KMS-11 (cell line): ENCODE results near the gene BCL2L12.

Source experiments
- H2AFZ ChIP-seq: fragments of 200-600 bp; sonication (generic); 2 replicates; pipeline ENCODE4 v1.6.1; 2016; ENCODE audit warnings: antibody characterized with exemption, mixed run types, low read depth
- H3K27ac ChIP-seq: fragments of 200-600 bp; sonication (generic); 2 replicates; pipeline ENCODE4 v1.6.1; 2016; ENCODE audit warnings: mild to moderate bottlenecking, mixed run types
- H3K27me3 ChIP-seq: fragments of 200-600 bp; sonication (generic); 2 replicates; pipeline ENCODE4 v1.6.1; 2017; ENCODE audit warnings: mild to moderate bottlenecking, low read depth, mixed run types, moderate library complexity; ENCODE audit not compliant: insufficient read depth
- H3K36me3 ChIP-seq: fragments of 200-600 bp; sonication (generic); 2 replicates; pipeline ENCODE4 v1.6.1; 2017; ENCODE audit warnings: mild to moderate bottlenecking, mixed run types; ENCODE audit not compliant: insufficient read depth
- H3K4me1 ChIP-seq: fragments of 200-600 bp; sonication (generic); 2 replicates; pipeline ENCODE4 v1.6.1; 2016; ENCODE audit warnings: mild to moderate bottlenecking, low read depth, mixed run types; ENCODE audit not compliant: poor library complexity, severe bottlenecking
- H3K4me2 ChIP-seq: fragments of 200-600 bp; sonication (generic); 2 replicates; pipeline ENCODE4 v1.7.0; 2016; ENCODE audit warnings: mild to moderate bottlenecking, mixed run types
- H3K4me3 ChIP-seq: fragments of 200-600 bp; sonication (generic); IDR thresholded peaks from 2 replicates; pipeline ENCODE4 v1.6.1; 2017; ENCODE audit warnings: low read depth, low read length, mixed read lengths; ENCODE audit not compliant: insufficient read depth
- H3K79me2 ChIP-seq: fragments of 200-600 bp; sonication (generic); 2 replicates; pipeline ENCODE4 v1.6.1; 2016; ENCODE audit warnings: low read depth, mixed run types; ENCODE audit not compliant: insufficient read depth
- H3K9ac ChIP-seq: fragments of 200-600 bp; sonication (generic); 2 replicates; pipeline ENCODE4 v1.6.1; 2016; ENCODE audit warnings: mild to moderate bottlenecking, mixed run types
- H4K20me1 ChIP-seq: fragments of 200-600 bp; sonication (generic); 2 replicates; pipeline ENCODE4 v1.6.1; 2016; ENCODE audit warnings: mild to moderate bottlenecking, mixed run types; ENCODE audit not compliant: insufficient read depth
- TF ChIP-seq, protein P1 (sequence below): fragments of 200-600 bp; sonication (generic); conservative IDR thresholded peaks from 2 replicates; pipeline ENCODE4 v1.6.1; 2017; ENCODE audit warnings: low read depth, mild to moderate bottlenecking, antibody characterized with exemption, low read length, moderate library complexity, mixed read lengths

BCL2L12 gene

DNA sequence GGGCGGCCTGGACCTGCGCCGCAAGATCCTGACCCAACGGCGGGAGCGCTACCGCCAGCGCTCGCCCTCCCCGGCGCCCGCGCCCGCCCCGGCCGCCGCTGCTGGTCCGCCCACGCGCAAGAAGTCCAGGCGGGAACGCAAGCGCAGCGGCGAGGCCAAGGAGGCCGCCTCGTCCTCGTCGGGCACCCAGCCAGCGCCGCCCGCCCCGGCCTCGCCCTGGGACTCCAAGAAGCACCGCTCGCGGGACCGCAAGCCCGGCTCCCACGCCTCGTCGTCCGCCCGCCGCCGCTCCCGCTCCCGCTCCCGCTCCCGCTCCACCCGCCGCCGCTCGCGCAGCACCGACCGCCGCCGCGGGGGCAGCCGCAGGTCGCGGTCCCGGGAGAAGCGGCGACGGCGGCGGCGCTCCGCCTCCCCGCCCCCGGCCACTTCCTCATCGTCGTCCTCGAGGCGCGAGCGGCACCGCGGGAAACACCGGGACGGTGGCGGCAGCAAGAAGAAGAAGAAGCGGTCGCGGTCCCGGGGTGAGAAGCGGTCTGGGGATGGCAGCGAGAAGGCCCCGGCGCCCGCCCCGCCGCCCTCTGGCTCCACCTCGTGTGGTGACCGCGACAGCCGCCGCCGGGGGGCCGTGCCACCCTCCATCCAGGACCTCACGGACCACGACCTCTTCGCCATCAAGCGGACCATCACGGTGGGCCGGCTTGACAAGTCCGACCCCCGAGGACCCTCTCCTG is 13.7 kb upstream of the BCL2L12 start:
- Histone ChIP-seq H3K9ac (no peak overlapping the region), H3K27me3 (no peaks in the 10 kb centered on the region), H3K4me3 (no peak overlapping the region), H3K79me2 (no peaks in the 10 kb centered on the region; the same call in 1 of the 2 replicates), H4K20me1 (no peaks in the 10 kb centered on the region), H3K4me1 (no peaks in the 10 kb centered on the region), H3K27ac (no peak overlapping the region), H2AFZ (no peak overlapping the region), H3K36me3 (peaks cover 3% of the 10 kb centered on the region; the same call in 1 of the 2 replicates), H3K4me2 (no peak overlapping the region)
- TF ChIP-seq, protein P1, sequence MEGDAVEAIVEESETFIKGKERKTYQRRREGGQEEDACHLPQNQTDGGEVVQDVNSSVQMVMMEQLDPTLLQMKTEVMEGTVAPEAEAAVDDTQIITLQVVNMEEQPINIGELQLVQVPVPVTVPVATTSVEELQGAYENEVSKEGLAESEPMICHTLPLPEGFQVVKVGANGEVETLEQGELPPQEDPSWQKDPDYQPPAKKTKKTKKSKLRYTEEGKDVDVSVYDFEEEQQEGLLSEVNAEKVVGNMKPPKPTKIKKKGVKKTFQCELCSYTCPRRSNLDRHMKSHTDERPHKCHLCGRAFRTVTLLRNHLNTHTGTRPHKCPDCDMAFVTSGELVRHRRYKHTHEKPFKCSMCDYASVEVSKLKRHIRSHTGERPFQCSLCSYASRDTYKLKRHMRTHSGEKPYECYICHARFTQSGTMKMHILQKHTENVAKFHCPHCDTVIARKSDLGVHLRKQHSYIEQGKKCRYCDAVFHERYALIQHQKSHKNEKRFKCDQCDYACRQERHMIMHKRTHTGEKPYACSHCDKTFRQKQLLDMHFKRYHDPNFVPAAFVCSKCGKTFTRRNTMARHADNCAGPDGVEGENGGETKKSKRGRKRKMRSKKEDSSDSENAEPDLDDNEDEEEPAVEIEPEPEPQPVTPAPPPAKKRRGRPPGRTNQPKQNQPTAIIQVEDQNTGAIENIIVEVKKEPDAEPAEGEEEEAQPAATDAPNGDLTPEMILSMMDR: no peak

DNA sequence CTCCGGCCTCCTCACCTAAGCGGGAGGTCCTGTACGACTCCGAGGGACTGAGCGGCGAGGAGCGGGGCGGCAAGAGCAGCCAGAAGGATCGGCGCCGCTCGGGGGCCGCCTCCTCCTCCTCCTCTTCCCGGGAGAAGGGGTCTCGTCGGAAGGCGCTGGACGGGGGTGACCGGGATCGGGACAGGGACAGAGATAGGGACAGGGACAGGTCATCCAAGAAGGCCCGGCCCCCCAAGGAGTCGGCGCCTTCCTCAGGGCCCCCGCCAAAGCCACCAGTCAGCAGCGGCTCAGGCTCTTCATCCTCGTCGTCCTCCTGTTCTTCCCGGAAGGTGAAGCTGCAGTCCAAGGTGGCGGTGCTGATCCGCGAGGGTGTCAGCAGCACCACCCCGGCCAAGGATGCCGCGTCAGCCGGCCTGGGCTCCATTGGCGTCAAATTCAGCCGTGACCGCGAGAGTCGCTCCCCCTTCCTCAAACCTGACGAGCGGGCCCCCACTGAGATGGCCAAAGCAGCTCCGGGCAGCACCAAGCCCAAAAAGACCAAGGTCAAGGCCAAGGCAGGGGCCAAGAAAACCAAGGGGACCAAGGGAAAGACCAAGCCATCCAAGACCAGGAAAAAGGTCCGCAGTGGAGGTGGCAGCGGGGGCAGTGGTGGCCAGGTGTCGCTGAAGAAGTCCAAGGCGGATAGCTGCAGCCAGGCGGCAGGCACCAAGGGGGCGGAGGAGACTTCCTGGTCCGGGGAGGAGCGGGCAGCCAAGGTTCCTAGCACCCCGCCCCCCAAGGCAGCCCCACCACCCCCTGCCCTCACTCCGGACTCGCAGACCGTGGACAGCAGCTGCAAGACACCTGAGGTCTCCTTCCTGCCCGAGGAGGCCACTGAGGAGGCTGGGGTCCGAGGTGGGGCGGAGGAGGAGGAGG is 12.9 kb upstream of the BCL2L12 start:
- Histone ChIP-seq H3K27me3 (no peaks in the 10 kb centered on the region), H3K27ac (no peak overlapping the region), H3K4me3 (no peak overlapping the region), H2AFZ (no peak overlapping the region), H4K20me1 (no peaks in the 10 kb centered on the region), H3K4me1 (no peaks in the 10 kb centered on the region), H3K9ac (no peak overlapping the region), H3K36me3 (peaks cover 3% of the 10 kb centered on the region; the same call in 1 of the 2 replicates), H3K79me2 (no peaks in the 10 kb centered on the region), H3K4me2 (no peak overlapping the region)
- TF ChIP-seq, protein P1: no peak

DNA sequence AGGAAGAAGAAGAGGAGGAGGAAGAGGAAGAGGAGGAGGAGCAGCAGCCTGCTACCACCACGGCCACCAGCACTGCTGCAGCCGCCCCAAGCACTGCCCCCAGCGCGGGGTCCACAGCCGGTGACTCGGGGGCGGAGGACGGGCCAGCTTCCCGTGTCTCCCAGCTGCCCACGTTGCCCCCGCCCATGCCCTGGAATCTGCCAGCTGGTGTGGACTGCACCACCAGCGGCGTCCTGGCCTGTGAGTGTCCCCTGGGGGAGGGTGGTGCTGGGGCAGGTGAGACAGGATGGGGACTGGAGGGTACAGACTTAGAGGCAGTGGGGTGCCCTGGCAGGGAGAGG is 12.3 kb upstream of the BCL2L12 start:
- H3K4me1 ChIP-seq: no peaks in the 10 kb centered on the region
- H3K4me2 ChIP-seq: no peak overlapping the region
- no peak overlapping the region for H2AFZ ChIP-seq
- H3K27me3 ChIP-seq: no peaks in the 10 kb centered on the region
- no peaks in the 10 kb centered on the region; the same call in 1 of the 2 replicates for H3K79me2 ChIP-seq
- H3K4me3 ChIP-seq: no peak overlapping the region
- H4K20me1 ChIP-seq: no peaks in the 10 kb centered on the region
- TF ChIP-seq, protein P1: no peak
- H3K27ac ChIP-seq: no peak overlapping the region
- H3K9ac ChIP-seq: no peak overlapping the region
- 0 out of 2 replicates have a peak, but pooled peaks cover 3% of the 10 kb centered on the region for H3K36me3 ChIP-seq

DNA sequence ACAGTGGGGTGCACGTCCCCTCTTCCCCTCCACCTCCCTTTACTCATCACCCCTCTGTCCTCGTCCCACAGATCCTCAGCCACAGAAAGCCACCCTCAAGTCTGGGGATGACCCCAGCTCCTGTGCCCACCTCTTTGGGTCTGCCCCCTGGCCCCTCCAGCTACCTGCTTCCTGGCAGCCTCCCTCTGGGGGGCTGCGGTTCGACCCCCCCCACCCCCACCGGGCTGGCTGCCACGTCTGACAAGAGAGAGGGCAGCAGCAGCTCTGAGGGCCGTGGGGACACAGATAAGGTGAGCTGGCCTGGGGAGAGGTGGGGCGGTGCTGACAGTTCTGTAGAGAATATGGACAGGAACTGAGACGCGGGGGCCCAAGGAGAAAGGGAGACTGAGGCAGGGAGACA is 11.2 kb upstream of the BCL2L12 start:
- no peaks in the 10 kb centered on the region for H4K20me1 ChIP-seq
- no peaks in the 10 kb centered on the region for H3K27me3 ChIP-seq
- H3K4me1 ChIP-seq: no peaks in the 10 kb centered on the region
- TF ChIP-seq, protein P1: no peak
- no peak overlapping the region for H3K4me2 ChIP-seq
- no peak overlapping the region for H3K27ac ChIP-seq
- H3K9ac ChIP-seq: no peak overlapping the region
- H2AFZ ChIP-seq: no peak overlapping the region
- 0 out of 2 replicates have a peak, but pooled peaks cover 3% of the 10 kb centered on the region for H3K36me3 ChIP-seq
- no peak overlapping the region for H3K4me3 ChIP-seq
- no peaks in the 10 kb centered on the region; the same call in 1 of the 2 replicates for H3K79me2 ChIP-seq
